Middle frontal gyrus (tissue), 1 donor: Measurements from ENCODE around the gene INSIG2.
A peak's percentile ranks its signal among the peaks of the same experiment; 100 is the strongest.

ENCODE experiments used
- DNase-seq: peaks from one replicate; pipeline ENCODE4 v3.0.0-alpha.2; 2015; ENCODE audit warnings: low spot score; ENCODE audit errors: extremely low spot score

The INSIG2 gene

DNA sequence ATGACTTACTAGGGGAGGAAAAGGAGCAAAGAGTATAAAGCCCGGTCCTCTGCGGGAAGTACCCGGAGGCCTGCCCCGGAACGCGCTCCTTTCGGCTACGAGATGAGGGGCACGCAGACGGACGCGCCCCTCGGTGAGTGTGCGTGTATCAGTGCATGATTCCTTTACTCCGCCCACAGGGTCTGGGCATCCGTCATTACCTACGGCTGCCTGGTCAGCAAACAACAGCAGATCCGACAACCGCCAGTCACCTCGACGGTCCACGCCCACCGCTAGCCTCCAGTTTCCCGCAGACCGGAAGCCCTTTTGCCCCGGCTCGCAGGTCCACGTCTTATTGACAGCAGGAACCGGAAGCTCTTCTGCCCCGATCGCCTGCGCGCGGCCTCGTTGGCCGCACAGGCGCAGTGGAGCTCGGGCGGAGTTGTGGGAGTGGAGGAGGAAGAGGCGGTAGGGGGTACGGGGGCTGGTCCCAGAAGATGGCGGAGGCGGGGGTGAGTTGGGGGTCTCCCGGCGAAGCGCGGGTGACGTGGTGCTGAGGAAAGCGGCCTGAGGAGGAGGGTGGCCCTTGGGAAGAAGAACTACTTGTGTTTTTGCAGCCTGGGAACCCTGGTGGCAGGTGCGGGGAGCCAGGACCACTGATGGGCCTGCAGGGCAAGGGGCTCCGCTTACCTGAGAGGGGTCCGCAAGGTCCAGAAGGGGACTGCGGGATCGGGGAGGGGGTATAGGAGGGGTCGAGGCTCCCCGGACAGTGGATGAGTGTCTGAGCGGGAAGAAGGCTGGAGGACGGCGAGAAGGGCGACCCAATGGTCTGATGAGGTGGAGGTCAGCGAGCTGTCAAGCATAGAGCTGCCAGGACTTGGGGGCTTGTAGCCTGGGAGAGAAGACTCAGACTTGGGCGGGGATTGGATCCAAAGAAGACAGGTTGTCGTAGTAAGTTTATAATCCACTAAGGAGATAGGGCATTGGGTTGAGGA, at the start of gene INSIG2:
TSS of gene INSIG2 (plus strand) at position 421 of the 974 bp plus-strand sequence. CDS start 8,086 bp downstream, outside the sequence.
- peak; percentile 91 for DNase-seq

DNA sequence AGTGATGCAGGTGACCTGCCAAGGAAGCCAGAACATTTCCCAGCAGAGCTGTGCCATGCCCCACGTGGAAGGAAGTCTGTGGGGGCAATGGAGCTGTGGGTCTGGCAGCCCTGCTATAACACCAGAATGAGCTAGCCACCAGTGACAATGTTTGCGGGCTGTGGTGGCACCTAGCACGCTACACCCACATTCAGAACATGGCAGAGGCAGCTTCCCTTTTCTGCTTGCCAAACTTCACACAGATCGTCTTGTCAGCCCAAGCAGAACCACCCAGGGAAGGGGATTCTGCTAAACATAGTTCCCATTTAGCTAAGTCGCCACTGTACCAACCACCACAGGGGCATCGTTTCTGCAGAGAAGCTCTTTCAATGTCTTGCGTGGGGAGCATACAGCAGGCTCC, 47.4 kb upstream of the INSIG2 start:
- no peak for DNase-seq

DNA sequence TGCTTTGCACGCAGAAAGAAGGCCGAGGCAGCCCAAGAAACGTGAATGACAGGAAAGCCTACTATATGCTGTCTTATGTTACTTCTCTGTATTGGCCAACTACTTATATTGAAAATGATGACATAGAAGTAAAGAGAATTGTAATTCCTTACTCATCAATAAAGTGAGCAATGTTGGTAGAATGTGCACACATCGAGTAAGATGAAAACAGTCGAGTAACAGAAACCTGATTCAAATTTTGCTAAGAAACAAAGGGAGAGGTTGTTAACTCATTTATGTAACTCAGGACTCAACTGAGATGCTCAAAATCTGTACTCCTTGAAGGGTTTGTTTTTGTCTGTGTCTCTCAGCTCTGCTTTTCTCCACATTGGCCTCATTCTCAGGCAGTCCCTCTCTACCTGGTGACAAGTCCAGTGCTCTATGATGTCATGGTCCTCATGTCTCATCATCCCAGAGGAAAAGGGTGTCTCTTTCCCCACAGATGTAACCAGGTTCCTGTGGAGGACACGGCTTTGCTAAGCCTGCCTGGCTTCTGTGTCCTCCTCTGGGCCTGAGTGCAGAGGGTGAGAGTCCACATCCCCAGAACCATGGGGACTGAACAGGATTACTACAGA, 44.1 kb upstream of the INSIG2 start:
- no peak for DNase-seq

DNA sequence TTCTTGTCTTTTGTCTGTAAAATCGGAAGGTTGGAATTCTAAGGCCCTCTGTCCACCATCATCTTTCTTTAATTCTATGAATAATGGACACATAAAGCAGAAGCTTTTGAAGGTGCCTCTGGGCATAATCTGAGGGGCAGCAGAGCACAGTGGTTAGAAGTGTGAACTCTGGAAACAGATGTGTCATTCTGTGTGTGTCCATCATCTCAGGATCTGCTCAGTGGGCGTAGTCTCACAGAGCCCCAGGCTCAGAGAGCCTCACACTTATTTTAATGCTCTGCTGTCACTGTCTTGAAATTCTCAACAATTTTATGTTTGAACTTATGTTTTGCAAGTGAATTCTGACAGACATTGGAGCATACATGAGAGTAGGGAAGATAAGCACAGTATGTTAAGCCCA, 43.4 kb upstream of the INSIG2 start:
- no peak for DNase-seq

DNA sequence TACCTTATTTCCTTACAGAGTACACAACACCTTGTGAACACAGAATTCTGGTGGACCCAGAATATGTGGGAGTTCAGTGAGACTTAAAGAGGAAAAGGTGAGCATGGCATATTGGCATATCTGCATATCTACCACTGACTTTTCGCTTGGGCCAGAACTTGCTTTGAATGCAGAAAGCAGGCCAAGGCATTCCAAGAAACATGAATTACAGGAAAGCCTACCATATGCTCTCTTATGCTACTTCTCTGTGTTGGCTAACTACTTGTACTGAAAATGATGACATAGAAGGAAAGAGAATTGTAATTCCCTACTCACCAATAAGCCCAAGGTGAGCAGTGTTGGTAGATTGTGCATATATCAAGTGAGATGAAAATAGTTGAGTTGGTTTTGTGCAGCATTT, 43.0 kb upstream of the INSIG2 start:
- no peak for DNase-seq

DNA sequence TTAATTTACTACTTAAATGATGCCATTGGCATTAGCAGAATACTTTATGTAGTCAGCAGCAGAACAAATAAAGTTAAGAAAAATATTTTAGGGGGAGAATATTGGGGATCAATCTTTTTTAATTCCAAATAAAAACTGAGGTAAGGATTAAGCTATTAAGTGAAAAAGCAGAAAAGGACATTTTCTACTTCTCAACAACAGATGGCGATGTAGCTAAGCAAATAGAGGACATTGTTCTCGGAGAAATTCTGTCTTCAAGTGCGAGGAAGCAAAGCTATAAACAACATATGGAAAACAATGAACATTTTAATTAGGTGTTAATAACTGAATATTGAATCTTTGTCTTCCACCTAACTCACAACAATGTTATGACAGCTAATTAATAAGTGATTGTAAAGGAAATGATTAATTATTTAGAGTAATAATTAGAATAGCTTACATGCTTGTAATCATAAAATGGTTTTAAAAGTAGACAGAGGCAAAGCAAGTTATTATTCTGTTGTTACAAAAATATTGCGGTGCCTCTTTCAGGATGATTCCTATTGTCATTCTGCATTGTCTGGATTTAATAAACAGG, 41.5 kb upstream of the INSIG2 start:
- DNase-seq: peak; percentile 16

DNA sequence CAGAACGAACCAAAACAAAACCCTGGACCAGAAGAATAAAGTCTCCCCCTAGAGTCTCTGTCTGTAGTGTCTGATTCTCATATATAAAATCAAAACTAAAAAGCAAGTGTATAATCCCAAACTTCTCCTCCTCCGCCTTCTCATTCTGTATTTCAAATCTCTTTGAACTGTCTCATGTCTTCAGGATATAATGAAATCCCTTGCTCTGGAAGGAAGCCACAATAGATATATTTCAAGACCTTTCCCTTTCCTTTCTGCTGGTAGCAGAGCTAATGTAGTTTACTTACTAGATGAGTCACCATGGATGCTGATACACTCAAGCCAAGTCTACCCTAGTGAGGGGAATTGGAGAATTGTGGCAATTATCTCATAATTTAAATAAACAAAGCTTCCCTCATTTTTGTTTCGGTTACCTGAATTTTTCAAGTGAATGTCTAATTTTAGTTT, 40.9 kb upstream of the INSIG2 start:
- no peak for DNase-seq

DNA sequence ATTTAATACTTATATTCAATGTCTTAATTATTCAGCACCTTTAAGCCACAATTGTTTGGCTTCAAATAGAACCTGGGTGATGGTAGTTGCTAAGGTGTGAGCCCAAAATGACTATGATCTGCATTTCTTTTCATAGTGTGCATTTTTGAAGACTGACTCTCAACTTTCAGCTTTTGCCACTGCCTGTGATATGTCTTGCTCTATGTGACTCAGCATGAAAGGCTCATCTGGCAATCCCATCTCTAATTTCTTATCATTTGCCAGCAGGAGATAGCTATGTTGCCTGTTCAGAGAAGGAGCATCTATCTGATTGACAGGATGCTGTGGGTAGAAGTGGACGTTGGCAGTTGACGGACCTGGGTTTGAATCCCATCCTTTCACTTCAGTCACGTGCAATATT, 39.9 kb upstream of the INSIG2 start:
- no peak for DNase-seq

DNA sequence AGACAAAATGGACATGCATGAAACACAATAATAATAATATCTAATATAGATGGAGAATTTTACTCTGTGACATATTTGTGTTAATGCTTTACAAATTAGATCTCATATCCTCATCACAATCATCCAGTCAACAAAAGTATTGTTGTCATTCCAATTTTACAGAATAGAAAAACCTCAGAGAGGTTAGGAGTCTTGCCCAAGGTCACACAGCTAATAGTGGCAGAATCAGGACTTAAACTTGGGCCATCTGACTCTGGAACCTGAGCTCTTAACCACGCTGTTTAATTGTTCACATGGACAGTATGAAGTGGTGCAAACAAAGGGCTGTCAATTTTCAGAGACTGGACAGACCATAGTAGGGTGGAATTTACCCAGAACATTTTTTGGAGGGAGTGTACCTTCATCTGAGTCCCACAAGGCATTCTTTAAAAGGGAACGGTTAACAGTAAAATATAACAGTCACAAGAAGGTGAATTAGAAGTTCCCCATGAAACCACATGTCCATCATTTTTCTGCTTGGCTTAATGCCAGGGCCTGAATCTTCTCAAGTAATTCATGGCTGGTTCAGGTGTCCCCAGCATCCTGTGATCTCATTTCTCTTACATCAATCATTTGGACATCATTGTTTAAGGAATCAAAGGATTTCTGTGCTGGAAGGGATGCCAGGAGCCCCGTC, 39.0 kb upstream of the INSIG2 start:
- DNase-seq: no peak

DNA sequence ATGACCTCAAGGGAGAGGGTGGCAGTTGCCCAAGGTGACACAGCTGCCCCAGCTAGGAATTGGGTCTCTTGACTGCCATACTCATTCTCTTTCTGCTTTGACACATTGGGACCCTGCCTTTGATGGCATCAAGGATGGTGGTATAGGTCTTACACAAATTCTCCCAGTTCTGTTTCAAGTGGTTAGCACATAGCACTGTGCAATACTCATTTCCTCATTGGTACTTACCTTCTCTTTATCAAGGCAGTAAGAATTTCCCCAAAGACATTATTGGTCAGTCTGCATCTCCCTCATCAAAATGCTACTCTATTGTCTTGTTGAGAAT, 38.5 kb upstream of the INSIG2 start:
- no peak for DNase-seq

DNA sequence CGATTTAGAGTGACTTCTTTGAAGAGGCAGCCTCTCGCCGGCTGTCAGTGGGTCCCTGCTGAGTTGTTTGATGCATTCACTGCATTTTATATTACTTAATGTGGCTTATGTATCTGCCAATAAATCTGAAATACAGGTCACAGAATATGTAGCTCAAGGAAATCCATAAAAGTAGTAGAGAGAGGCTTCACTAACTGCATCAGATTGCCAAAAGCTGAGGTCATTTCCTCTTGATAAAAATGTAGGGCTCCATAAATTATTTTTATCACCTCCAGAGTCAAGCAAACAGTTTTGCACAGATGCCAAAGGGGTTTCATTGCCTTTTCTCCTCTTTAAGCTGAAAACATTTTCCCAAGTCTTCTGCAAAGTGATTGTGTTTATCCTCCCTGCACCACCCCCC, 37.9 kb upstream of the INSIG2 start:
- no peak for DNase-seq

DNA sequence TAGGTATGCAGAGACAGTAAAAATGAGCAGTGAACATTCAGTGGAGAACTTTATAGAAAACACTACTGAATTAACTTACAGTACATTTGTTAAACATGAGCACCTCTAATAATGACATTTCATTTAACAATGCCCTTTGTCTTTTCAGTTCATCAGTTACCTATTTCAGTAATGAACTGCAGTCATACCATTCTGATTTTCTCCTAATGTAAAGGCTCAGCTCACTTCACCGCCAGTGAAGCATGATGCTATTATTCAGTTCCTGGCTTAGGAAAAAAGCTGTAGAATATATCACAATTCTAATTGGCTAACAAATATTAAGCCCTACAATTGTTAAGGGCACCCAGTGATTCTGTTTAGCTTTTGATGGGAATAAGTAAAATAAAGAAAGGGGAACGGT, 37.3 kb upstream of the INSIG2 start:
- DNase-seq: no peak

DNA sequence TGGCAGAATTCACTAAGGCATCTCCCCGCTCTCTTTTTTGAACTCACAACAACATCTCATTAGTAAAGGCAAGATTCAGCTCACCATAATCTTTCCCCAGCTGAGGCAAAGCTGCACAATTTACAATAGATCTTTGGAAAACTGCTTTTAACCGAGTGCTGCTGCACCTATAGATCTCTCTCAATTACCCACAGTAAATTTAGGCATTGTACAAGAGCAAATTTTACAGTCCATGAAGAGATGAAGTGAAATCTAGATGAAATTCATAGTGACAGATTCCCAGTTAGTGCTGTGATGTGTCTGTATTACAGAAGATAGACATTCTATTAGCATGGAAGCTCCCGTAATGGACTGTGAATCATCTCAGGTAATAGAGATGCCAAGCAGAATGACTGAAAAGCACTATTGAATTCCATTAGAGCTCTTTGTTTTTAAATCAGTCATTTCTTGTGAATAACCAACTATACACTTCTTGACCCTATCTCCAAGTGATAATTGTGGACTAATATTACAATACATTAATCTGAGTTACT, 36.4 kb upstream of the INSIG2 start:
- DNase-seq: no peak

DNA sequence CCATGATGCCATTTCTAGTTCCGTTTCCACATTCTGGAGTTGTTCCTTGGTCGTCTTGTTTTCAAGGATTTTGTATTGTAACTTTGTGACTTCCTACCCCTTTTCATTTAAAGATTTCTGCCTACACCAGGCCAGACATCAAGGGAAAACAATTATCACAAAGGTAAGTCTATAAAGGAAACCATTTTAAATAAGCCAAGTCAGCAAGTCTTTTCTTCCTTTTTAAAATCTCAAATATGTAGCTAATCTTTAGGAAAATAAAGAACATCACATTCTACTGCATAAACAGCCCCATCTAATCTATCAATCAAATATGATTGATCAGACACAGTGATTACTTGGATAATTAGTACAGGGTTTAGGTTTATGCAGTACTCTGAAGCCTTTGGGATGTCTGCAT, 35.8 kb upstream of the INSIG2 start:
- no peak for DNase-seq

DNA sequence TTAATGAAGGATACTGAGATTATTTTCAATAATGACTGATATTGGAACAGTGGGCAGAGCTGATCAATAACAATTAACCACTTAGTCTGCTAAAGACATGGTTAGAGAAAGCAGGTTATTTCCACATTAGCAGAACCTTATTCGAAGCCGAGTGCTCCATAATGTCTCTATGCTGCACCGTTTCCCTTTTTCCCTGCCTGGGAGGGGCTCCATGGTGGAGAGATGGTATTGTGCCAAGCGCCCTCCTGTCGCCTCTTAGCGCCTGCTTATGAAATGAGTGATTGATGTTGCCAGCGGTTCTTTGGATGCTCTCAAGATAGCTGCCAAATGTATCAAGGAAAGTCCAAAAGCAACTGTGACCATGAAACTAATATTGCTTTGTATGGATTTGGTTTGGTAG, 34.6 kb upstream of the INSIG2 start:
- DNase-seq: no peak

DNA sequence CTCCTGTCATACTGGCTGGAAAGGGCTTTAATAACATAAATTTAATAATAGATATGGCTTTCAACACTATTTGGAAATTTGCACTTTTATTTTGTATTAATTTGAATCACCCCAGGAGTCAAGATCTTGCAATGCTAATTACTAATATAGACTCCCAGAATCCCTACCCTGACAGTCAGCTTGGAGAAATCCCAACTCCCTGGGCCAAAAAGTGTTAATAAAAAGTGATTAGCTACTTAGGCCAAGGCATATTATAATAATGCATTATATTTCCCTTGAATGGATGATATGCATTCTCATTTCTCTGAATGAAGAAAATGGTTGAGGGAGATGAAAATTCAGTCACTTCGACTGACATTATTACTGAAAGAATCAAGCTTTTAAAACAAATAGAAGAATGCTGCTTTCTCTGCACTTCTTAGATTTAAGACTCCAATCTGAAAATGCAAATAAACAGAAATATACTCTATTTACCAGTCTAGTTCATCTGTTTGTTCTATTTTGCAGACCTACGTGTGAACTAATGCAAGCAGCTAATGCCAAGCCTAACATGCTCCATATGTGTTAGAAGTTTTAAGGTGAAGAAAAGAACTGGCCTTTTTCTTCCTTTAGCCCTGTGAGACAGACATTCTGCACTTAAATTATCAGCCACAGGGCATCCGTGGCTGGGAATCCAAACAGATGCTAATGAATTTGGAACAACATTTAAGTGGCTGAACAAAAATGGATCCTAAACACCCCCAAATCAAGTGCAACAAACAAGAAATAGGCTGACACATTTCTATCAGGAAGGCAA, 33.9 kb upstream of the INSIG2 start:
- DNase-seq: no peak

DNA sequence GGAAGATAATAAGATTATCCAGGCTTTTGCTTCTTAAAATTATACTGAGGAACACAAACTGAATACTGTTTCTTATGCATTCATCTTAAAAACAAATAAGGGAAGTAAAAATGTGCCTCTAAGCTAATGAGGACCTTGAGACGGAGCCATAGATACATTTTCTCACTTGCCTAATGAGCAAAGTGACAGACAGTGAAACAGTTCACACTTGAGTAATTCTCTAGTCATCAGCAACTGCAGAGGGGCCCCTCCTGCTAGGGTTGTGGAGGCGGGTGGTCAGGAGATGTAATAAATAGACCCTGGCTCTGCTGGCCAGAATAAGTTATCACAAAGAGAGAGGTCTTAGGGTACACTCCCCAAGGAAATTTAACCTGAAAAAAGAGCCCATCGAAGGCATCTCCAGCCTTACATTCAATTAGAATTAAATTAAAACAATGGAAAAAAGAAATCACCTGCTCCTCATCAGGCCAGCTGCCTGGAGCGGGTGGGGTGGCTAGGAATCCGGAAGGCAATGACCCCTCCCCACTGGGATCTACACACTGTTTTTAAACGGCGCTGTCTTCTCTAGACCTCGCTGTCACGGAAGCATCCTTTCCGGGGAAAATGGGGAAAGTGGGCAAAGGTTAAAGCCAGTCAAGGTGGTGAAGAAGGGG, 32.6 kb upstream of the INSIG2 start:
- DNase-seq: no peak

DNA sequence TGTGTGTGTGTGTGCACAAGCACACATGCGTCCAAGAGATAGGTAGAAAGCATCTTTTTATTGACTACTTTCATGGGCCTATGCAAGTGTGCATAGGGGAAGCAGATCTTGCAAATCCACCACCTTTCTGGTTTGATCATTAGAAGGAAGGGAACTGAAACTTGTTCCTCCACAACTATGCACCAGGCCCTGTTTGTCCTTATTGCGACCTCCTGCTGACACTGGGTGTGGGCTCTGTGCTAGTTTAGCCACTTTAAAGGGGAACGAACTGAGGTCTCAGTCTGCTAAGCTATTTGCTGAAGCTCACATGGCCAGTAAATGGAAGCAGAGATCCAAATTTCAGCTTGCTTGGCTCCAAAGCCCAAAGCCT, 32.1 kb upstream of the INSIG2 start:
- DNase-seq: no peak

DNA sequence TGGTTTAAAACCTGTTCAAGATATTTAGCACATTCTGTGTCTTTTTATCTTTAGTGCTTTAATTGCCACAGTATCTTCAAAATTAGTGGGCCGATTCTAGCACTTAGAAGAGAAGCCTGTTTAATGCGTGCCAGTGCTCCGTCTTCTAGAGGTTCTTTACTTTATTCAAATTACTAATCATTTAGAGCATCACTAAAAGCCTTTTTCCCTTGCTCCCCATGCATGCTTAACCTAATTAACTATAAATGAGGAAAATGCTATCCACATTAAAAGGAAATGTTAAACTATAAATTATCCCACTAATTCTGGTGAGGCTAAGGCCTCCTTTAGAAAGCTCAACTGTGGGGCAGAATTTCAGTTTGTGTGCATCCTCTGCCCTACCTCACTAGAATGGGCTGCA, 31.5 kb upstream of the INSIG2 start:
- no peak for DNase-seq

DNA sequence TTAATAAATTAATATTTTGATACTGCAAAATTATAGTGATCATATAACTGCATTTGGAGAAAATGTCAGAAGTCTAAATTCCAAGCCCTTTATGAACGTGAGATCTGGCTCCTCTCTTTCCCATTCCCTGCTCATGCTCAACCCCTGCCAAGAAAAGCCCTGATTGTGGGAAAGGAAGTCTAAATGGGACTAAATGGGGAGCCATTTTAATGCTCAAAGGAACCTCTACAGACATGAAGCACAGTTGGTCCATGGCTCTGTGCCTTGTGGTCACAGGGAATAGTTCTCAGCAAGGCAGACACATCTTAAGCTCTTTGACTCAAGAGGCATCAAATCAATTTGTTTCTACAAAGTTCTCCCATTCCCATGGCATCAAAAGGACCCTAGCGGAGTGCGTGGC, 29.3 kb upstream of the INSIG2 start:
- DNase-seq: no peak
